Measurements from ENCODE around the gene CPLX1.

CPLX1 gene

DNA sequence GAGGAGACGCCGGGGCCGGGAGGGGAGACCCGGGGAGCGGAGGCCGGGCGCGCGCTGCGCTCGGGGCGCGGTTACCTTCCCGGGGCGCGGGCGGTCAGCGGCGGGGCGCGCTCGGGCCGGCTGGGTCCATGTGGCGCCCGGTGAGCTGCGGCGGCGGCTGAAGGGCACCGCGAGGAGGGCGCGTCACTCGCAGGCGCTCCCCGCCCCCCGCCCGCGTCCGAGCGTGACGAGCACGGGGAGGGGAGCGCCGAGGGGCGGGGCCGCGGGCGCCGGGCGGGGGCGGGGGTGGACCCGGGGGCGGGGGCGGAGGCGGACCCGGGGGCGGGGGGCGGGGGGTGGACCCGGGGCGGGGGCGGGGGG is at the start of gene CPLX1:
TSS of gene CPLX1 (minus strand) at position 159 of the 360 bp plus-strand sequence. CDS start 1,607 bp downstream, outside the sequence.
- H3K4me1 Mint-ChIP-seq = peaks cover 7% of the 10 kb centered on the region
- peaks cover 63% of the 10 kb centered on the region for H3K27me3 Mint-ChIP-seq (ENCODE audit: low read depth, poor library complexity)
- H3K36me3 Mint-ChIP-seq (ENCODE audit: low read depth) = no peaks in the 10 kb centered on the region
- no peak within 1 kb of the TSS for H3K27ac Mint-ChIP-seq
- DNase-seq = peak; percentile 71
- no peaks in the 10 kb centered on the region for H3K9me3 Mint-ChIP-seq
- TF ChIP-seq, protein P1, sequence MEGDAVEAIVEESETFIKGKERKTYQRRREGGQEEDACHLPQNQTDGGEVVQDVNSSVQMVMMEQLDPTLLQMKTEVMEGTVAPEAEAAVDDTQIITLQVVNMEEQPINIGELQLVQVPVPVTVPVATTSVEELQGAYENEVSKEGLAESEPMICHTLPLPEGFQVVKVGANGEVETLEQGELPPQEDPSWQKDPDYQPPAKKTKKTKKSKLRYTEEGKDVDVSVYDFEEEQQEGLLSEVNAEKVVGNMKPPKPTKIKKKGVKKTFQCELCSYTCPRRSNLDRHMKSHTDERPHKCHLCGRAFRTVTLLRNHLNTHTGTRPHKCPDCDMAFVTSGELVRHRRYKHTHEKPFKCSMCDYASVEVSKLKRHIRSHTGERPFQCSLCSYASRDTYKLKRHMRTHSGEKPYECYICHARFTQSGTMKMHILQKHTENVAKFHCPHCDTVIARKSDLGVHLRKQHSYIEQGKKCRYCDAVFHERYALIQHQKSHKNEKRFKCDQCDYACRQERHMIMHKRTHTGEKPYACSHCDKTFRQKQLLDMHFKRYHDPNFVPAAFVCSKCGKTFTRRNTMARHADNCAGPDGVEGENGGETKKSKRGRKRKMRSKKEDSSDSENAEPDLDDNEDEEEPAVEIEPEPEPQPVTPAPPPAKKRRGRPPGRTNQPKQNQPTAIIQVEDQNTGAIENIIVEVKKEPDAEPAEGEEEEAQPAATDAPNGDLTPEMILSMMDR (IDR thresholded peaks at IDR 0.05) = no peak
- peak within 1 kb of the TSS; percentile 11 for H3K4me3 Mint-ChIP-seq

DNA sequence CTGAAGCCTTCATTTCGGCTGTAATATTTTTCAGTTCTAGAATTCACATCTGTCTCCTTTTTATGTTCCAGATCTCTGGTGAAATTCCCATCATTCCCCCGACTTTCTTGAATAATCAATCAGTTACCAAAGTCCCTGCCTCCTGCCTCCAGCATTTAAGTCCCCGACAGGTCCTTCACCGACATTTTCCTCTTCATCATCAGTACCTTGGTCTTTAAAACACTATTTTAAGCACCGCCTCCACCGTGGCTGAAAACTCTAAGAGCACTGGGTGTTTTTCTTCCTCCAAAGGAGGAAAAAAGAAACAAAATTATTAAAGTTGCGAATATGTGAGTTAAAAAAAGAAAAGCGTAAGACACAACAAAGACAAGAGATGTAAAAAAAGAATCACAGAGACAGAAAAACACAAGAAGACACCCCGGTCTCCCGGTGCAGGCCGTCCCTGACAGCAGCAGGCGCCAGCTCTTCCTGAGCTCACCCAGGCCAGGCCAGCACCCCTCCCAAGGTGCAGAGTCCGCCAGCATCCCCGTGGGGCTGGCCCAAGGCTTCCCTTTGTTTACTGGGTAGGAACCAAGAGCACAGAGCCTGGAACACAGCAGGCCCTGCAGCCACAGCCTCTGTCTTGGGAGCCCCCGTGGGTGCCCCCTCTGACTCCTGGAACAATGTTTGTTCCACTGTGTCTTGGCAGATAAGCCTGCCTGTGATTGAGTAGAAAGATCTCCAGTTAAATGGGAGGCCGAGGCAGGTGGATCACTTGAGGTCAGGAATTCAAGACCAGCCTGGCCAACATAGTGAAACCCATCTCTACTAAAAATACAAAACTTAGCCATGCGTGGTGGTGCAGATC is 49.3 kb upstream of the CPLX1 start:
- no peak for DNase-seq
- H3K27ac Mint-ChIP-seq = peak overlapping the region; percentile 21
- H3K36me3 Mint-ChIP-seq (ENCODE audit: low read depth) = peaks cover 48% of the 10 kb centered on the region
- H3K4me3 Mint-ChIP-seq = no peak overlapping the region
- TF ChIP-seq, protein P1 (IDR thresholded peaks at IDR 0.05) = no peak
- H3K27me3 Mint-ChIP-seq (ENCODE audit: low read depth, poor library complexity) = no peaks in the 10 kb centered on the region
- no peaks in the 10 kb centered on the region for H3K4me1 Mint-ChIP-seq
- no peaks in the 10 kb centered on the region for H3K9me3 Mint-ChIP-seq

DNA sequence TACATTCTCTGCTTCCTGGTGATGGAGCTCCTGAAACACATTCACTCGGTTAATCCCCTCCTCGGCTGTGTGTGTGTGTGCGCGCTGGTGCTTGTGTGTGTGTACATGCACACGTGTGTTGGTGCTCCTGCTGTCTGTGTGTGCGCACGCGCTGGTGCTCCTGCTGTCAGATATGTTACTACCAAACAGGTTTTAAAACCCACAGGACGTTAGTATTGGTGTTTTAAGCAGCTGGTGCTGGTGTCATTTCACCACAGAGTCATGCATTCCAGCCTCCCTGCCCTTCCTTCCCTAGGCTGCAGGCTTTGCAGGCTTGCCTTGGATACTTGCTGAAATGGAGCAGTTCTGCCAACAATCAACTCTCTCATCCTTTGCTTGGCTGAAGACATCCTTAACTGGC is 48.1 kb upstream of the CPLX1 start:
- Mint-ChIP-seq H3K4me1 (no peaks in the 10 kb centered on the region), H3K9me3 (no peaks in the 10 kb centered on the region), H3K27me3 (ENCODE audit: low read depth, poor library complexity) (no peaks in the 10 kb centered on the region), H3K27ac (no peak overlapping the region), H3K4me3 (no peak overlapping the region), H3K36me3 (ENCODE audit: low read depth) (peaks cover 45% of the 10 kb centered on the region)
- TF ChIP-seq, protein P1 (IDR thresholded peaks at IDR 0.05) = no peak
- DNase-seq = no peak

DNA sequence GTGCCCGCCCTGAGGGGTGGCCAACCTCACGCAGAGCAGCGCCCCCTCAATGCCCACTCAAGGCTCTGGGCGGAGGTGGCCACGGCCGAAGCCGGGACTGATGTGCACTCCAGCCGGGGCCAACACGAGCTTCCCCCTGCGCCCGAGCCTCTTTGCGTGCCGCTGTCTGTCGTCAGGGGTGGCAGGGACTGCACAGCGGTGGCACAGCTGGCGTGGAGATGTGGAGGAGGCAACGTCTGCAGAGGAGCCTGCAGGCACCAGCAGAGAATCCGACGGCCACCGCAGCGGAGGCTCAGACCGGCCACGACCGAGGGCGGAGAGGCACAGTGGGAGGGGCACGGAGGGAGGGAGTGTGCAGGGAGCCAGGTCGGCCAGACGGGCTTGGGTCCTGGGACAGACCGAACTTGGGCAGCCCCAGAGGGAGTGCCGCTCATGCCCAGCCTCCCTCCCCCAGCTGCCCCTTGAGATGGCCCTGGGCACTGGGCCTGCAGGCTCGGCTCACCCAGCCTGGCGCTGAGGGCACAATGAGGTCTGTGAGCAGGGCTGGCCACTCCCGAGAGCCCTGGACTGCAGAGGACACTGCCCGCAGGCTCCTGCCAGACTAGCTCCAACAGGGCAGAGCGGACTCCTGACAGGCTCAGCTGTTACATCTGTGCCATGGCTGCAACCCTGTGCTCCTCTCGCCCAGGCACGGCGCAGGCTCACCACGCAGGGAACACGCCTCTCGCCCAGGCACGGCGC is 46.5 kb upstream of the CPLX1 start:
- H3K27me3 Mint-ChIP-seq (ENCODE audit: low read depth, poor library complexity) = no peaks in the 10 kb centered on the region
- H3K4me3 Mint-ChIP-seq = no peak overlapping the region
- TF ChIP-seq, protein P1 (IDR thresholded peaks at IDR 0.05) = no peak
- H3K27ac Mint-ChIP-seq = no peak overlapping the region
- no peaks in the 10 kb centered on the region for H3K9me3 Mint-ChIP-seq
- no peaks in the 10 kb centered on the region for H3K4me1 Mint-ChIP-seq
- no peak for DNase-seq
- H3K36me3 Mint-ChIP-seq (ENCODE audit: low read depth) = peaks cover 41% of the 10 kb centered on the region

DNA sequence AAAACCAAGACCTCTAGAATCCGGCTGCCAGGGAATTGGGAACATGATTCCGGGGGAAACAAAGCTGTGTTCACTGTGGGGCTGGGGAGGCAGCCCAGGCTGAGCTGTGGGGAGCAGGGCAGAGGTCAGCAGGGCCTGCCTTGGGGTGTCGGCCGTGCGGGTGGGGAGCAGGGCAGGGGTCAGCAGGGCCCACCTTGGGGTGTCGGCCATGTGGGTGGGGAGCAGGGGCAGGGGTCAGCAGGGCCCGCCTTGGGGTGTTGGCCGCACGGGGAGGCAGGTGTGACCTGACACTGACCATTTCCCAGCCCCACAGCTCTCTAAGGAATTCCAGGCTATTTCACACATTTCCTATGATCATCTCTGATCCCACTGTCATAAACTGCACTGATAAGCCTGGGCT is 45.6 kb upstream of the CPLX1 start:
- H3K9me3 Mint-ChIP-seq = no peaks in the 10 kb centered on the region
- no peaks in the 10 kb centered on the region for H3K27me3 Mint-ChIP-seq (ENCODE audit: low read depth, poor library complexity)
- no peaks in the 10 kb centered on the region for H3K4me1 Mint-ChIP-seq
- TF ChIP-seq, protein P1 (IDR thresholded peaks at IDR 0.05) = no peak
- no peak overlapping the region for H3K4me3 Mint-ChIP-seq
- peaks cover 36% of the 10 kb centered on the region for H3K36me3 Mint-ChIP-seq (ENCODE audit: low read depth)
- peak overlapping the region; percentile 68 for H3K27ac Mint-ChIP-seq
- DNase-seq = no peak
